Measurements from ENCODE around the gene EMCN.
"Not testable (repeated sequence)": the region's sequence is repeated elsewhere in the genome, so short reads cannot be mapped to it uniquely, and the experiment has no call there.

The EMCN gene, protein sequence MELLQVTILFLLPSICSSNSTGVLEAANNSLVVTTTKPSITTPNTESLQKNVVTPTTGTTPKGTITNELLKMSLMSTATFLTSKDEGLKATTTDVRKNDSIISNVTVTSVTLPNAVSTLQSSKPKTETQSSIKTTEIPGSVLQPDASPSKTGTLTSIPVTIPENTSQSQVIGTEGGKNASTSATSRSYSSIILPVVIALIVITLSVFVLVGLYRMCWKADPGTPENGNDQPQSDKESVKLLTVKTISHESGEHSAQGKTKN

DNA sequence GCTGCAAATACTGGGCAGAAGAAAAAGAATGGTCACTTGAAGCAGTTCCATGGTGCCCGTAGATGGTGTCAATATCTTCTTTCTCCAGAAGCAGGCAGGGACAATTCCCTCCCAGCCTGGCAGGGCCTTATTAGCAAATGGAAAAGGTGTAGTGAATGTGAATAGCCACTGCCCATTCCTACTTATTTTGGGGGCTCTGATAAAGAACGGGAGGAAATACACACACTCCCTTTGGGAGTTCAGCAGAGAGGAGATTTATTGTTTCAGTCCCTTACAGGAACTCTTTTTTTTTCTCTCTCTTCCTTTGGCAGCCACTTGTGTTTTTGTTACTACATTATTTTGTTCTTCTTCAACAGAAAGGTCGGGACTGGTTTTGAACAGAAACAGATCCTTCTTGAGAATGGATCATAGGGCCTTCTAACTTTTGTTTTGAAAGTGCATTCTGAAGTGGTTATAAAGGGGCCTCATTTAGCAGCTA lies at the start of gene EMCN:
TSS of gene EMCN (minus strand) at position 159 of the 478 bp plus-strand sequence. CDS start at position 51, 108 bp downstream.
- DNase-seq: no peak

GRCh38 chr4:100566396-100566795 lies 48.6 kb upstream of the EMCN start:
- no peak for DNase-seq

GRCh38 chr4:100557306-100557705 lies 39.5 kb upstream of the EMCN start:
- DNase-seq: no peak

GRCh38 chr4:100555611-100556337 lies 38.0 kb upstream of the EMCN start:
- DNase-seq: no peak

DNA sequence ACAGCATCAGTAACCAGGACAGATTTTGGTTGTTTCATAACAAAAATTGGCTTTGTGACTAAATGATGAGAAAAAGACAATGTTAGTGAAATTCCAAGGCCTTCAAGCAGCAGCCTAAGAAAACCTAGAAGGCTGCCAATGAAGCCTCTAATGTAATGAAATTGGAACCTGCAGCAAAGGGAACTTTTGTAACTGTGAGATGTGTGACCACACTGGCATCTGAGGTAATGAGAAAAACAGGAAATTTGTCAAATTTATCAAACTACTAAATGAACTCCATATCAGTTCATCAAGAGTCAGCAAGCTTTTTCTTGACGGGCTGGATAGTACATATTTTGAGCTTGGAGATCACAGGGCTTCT lies 30.4 kb upstream of the EMCN start:
- no peak for DNase-seq

GRCh38 chr4:100547541-100548199 lies 29.8 kb upstream of the EMCN start:
- no peak for DNase-seq

- DNase-seq: no peak
Measured at GRCh38 chr4:100545427-100545826, 27.6 kb upstream of the EMCN start.

GRCh38 chr4:100540131-100540530 lies 22.3 kb upstream of the EMCN start:
- DNase-seq: no peak

- DNase-seq: no peak
Measured at GRCh38 chr4:100539706-100540105, 21.9 kb upstream of the EMCN start.

- no peak for DNase-seq
Measured at GRCh38 chr4:100533741-100534140, 15.9 kb upstream of the EMCN start.

DNA sequence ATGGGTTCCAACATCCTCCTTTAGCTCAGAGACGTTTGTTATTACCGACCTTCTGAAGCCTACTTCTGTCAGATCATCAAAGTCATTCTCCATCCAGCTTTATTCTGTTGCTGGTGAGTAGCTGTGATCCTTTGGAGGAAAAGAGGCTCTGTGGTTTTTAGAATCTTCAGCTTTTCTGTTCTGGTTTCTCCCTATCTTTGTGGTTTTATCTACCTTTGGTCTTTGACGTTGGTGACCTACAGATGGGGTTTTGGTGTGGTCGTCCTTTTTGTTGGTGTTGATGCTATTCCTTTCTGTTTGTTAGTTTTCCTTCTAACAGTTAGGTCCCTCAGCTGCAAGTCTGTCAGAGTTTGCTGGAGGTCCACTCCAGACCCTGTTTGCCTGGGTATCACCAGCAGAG lies 12.3 kb upstream of the EMCN start:
- not testable (repeated sequence) for DNase-seq

DNA sequence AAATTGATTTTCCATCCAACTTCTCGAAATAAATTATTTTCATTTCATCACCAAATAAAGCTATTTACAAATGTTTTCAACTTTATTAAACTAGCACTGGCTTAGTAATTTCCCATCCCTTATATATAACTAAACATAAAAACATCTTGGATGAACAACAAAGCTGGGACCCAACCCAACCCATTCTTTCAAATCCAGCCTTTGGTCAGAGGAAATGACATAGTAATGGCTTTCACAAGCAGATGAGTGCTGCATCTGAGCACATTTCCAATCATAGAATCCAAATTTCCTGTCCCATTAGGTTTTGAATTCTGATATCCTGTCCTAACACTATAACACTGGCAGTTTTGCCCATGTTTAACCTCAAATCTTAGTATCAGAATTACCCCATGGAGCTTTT lies 7.9 kb upstream of the EMCN start:
- DNase-seq: no peak

- no peak for DNase-seq
Measured at GRCh38 chr4:100519205-100519604, 1.4 kb upstream of the EMCN start.

DNA sequence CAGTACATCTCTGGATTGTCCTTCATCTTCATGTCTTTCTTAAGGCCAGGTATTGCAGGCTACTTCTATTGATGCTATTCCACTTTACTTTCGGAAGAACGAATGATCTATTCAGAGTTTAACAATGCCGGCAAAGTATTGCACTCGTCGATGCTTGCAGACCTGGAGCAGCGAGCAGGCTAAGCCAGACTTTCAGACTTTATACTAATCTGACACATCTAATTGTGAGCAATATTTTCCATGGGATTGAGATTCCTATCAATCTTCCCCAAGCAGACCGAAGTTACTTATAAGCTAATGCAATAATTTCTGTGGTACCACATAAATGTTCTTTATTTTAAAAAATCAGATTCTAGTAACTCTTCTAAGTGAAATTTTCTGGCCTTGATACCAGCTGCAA lies 1.6 kb downstream of the EMCN start:
- DNase-seq: no peak

- DNase-seq: no peak
Measured at GRCh38 chr4:100511896-100512295, 5.9 kb downstream of the EMCN start.

DNA sequence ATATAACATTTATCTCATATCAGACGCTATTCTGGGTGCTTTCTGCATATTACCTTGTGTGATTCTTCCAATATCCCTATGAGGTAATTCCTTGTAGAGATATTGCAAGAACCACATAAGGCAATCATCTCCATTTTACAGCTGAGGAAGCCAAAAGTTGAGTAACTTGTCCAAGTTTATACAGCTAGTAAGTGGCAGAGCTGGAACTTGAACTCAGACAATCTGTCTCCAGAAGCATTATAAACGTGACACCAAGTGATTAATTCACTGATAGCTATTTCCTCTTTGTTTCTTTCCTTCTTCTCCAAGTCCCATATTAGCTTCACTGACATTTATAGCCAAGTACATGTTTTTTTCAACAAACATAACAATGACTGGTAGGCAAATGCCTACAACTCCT lies 7.3 kb downstream of the EMCN start:
- no peak for DNase-seq

GRCh38 chr4:100509386-100509785 lies 8.4 kb downstream of the EMCN start:
- DNase-seq: no peak

DNA sequence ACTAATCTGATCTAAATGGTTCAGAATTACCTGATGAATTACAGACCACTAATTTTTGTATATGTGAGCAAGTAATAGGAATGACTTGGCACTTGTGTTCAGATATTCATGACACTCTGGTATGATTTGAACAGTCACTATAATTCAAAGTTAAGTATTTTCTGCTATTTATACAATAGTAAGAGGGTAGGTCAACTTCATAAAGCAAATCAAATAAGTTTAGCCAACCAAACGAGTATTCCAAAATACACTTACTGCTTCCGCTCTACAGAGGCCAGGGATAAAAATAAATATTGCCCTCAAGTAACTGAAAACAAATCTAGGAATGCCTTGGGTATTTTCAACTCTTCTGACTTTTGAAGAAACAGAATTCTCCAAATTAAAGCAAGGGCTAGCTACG lies 9.1 kb downstream of the EMCN start:
- no peak for DNase-seq

DNA sequence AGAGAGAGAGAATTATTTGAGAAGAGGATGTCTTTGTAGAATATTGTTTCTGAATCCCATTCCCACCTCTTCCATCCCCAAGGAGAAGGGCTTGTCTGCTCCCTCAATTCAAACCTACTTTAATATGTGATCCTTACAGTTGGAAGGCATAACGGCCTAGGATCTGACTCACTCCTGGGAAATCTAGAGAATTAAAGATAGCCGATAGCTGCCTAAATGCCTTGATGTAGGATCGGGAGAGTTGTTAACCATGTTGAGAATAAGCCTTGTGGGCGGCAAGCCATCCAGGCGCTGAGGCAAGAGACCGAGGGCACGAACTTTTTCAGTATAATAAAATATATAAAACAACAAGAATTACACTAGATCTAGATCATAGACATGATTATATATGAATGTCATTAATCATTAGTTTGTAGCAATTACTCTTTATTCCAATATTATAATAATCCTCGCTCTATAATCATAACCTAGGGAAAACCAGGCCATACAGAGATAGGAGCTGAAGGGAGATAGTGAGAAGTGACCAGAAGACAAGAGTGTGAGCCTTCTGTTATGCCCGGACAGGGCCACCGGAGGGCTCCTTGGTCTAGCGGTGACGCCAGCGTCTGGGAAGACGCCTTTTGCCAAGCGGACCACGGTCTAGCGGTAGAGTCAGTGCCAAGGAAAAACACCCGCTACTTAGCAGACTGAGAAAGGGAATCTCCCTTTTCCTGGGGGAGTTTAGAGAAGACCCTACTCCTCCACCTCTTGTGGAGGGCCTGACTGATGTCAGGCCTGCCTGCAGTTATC lies 13.5 kb downstream of the EMCN start:
- DNase-seq: no peak

DNA sequence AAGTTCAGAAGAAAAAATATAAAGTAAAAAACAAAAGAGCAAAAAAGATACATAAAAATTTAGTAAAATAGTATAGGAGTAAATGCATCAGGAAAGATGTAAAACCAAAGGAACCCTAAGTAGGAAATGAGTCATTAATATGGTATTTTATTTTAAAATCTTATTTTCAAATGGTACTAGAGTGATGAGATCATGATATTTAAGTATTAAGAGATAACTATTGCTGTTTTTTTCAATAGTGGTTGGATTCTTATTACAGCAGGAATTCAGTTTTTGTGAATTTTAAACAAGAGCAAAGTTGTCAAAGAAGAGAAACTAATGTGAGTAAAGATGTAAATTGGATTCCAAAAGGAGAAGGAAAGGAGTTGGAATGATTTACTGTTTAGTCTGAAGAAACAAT lies 20.0 kb downstream of the EMCN start:
- no peak for DNase-seq

DNA sequence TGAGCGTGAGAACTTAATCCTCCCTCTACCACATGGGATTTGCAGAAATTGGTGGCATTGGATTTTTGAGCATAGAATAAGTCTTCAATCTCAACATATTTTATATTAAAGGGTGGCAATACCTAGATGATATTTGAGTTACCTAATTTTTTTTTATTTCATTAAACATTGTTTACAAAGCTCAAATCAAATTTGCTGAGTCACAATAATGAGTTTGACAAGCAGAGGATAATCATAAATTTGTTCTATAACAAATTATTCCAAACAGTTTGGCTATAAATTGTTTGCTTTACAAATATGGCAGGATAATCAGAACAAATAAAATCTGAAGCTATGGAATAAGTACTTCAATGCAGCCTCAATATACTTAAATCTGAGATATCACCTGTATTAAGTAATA lies 22.7 kb downstream of the EMCN start:
- no peak for DNase-seq

DNA sequence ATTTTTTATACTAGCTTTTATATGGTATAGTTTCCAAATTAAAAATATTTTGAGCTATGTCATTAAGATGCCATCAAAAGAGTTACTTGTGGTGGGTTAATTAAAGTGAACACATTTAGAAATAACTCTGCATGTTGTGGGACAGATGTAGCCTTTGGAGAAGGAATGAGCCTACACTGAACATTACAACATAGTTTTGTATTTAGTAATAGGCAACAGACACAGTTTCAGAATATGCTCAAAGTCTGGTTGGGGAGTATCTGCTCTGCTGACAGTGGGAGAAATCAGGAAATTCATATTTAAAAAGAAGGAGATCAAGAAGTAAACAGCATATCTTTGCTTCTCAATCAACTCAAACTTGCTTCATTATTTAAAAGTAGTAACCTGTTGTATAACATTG lies 23.7 kb downstream of the EMCN start:
- DNase-seq: no peak

DNA sequence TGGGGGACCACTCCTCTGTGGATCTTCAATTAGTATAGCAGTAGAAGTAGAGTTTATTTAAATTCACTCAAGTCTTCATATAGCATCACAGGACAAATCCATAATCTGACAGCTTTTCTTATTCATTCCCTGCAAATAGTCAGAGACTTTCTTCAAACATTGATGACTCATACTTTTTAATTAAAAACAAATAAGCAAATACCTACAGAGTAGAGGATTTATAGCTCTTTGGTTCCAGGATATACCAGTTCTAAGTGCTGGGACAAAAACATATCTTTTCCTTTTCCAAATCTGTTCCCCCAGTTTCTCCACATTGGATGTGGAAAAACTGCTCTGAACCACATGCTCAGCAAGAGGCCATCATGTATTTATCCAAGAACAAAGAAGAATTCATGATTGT lies 24.1 kb downstream of the EMCN start:
- DNase-seq: no peak
